ENCODE measurements around the gene GPR142.

GRCh38 chr17:74380959-74381808 is 13.9 kb downstream of the GPR142 start:
- TF ChIP-seq EZH2 (IDR thresholded peaks at IDR 0.05) (no peak), POLR2AphosphoS5 (IDR thresholded peaks at IDR 0.05; ENCODE audit: borderline replicate concordance, low read depth, low read length) (no peak)

Measured in SK-N-MC (cell line).